ENCODE results near the gene HS6ST1. TPM values are rescaled to one million over a fixed set of nuclear protein-coding genes. Genes with fewer than 3 reads are reported as not detected.

Gene HS6ST1
- total RNA-seq, 1 experiment from 2014 or later = 21.5 TPM

- peak overlapping the region; percentile 76 for H3K4me2 ChIP-seq (ENCODE audit: low read length)
- peaks cover 27% of the 10 kb centered on the region for H3K4me1 ChIP-seq (ENCODE audit: insufficient read depth, low read length)
- peak overlapping the region; percentile 96 for H3K27ac ChIP-seq (ENCODE audit: low read length)
- DNase-seq = peak; percentile 86
- H3K27me3 ChIP-seq (ENCODE audit: low read length) = no peaks in the 10 kb centered on the region
- H3K9me3 ChIP-seq (ENCODE audit: low read length) = no peaks in the 10 kb centered on the region
- no peaks in the 10 kb centered on the region for H3K36me3 ChIP-seq (ENCODE audit: low read depth, low read length)
- H3K9me2 ChIP-seq (replicated peaks; ENCODE audit: low read length) = no peaks in the 10 kb centered on the region
- peak overlapping the region; percentile 30 for H3K4me3 ChIP-seq (ENCODE audit: low read length)
- peak overlapping the region; percentile 84 for H3K9ac ChIP-seq (ENCODE audit: low read length)
- no peaks in the 10 kb centered on the region for H3F3A ChIP-seq (ENCODE audit: low read length, unreplicated experiment)
- peak; percentile 65 for ATAC-seq
- ChIA-PET CTCF (interaction anchor here (0.6 to 0.7 kb wide), 2 partner anchors 70 to 135 kb away, joined by 3 read pairs; no protein-coding TSS in a partner anchor), POLR2A (ENCODE audit: unreplicated experiment) (no interaction called here)
- no peak overlapping the region for H2AFZ ChIP-seq (ENCODE audit: low read length)
- no TSS peak for BruUV-seq (replicated peaks)
- intact Hi-C loops (cut with micrococcal nuclease) = loop anchor here (5.0 to 10.0 kb wide), 3 partner anchors 72 to 242 kb away; no protein-coding TSS in a partner anchor
- H3K79me2 ChIP-seq (ENCODE audit: low read length) = peaks cover 42% of the 10 kb centered on the region
- TF ChIP-seq EZH2phosphoT487 (IDR thresholded peaks at IDR 0.05; ENCODE audit: borderline replicate concordance, low read length) (no peak), EZH2 (IDR thresholded peaks at IDR 0.05; ENCODE audit: low read length, unreplicated experiment) (no peak)
- TF ChIP-seq, protein P1, sequence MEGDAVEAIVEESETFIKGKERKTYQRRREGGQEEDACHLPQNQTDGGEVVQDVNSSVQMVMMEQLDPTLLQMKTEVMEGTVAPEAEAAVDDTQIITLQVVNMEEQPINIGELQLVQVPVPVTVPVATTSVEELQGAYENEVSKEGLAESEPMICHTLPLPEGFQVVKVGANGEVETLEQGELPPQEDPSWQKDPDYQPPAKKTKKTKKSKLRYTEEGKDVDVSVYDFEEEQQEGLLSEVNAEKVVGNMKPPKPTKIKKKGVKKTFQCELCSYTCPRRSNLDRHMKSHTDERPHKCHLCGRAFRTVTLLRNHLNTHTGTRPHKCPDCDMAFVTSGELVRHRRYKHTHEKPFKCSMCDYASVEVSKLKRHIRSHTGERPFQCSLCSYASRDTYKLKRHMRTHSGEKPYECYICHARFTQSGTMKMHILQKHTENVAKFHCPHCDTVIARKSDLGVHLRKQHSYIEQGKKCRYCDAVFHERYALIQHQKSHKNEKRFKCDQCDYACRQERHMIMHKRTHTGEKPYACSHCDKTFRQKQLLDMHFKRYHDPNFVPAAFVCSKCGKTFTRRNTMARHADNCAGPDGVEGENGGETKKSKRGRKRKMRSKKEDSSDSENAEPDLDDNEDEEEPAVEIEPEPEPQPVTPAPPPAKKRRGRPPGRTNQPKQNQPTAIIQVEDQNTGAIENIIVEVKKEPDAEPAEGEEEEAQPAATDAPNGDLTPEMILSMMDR (conservative IDR thresholded peaks at IDR 0.05; ENCODE audit: low read depth, low read length) = peak; percentile 49
- H4K20me1 ChIP-seq (ENCODE audit: low read length) = no peaks in the 10 kb centered on the region; the same call in 1 of the 2 replicates
Measured at GRCh38 chr2:128306081-128306930, 12.4 kb downstream of the HS6ST1 start.

- ATAC-seq (peak; percentile 11), DNase-seq (peak; percentile 15)
- Histone ChIP-seq H3K4me3 (ENCODE audit: low read length) (peak overlapping the region; percentile 30), H3K9me2 (replicated peaks; ENCODE audit: low read length) (no peaks in the 10 kb centered on the region), H3K9ac (ENCODE audit: low read length) (peak overlapping the region; percentile 84), H3K9me3 (ENCODE audit: low read length) (no peaks in the 10 kb centered on the region), H3K36me3 (ENCODE audit: low read depth, low read length) (no peaks in the 10 kb centered on the region), H3K79me2 (ENCODE audit: low read length) (peaks cover 36% of the 10 kb centered on the region), H3F3A (ENCODE audit: low read length, unreplicated experiment) (no peaks in the 10 kb centered on the region), H3K27me3 (ENCODE audit: low read length) (no peaks in the 10 kb centered on the region), H4K20me1 (ENCODE audit: low read length) (no peaks in the 10 kb centered on the region; the same call in 1 of the 2 replicates), H3K4me1 (ENCODE audit: insufficient read depth, low read length) (peaks cover 27% of the 10 kb centered on the region), H3K4me2 (ENCODE audit: low read length) (peak overlapping the region; percentile 76), H2AFZ (ENCODE audit: low read length) (no peak overlapping the region), H3K27ac (ENCODE audit: low read length) (peak overlapping the region; percentile 96)
- no TSS peak for BruUV-seq (replicated peaks)
- intact Hi-C loops (cut with micrococcal nuclease) = loop anchor here (5.0 to 10.0 kb wide), 3 partner anchors 71 to 241 kb away; no protein-coding TSS in a partner anchor
- POLR2A ChIA-PET (ENCODE audit: unreplicated experiment) = no interaction called here
- CTCF ChIA-PET = interaction anchor here (0.6 kb wide), 1 partner anchor 69 kb away, joined by 3 read pairs; no protein-coding TSS in a partner anchor
- TF ChIP-seq EZH2phosphoT487 (IDR thresholded peaks at IDR 0.05; ENCODE audit: borderline replicate concordance, low read length) = no peak
- TF ChIP-seq EZH2 (IDR thresholded peaks at IDR 0.05; ENCODE audit: low read length, unreplicated experiment) = no peak
- TF ChIP-seq, protein P1 (conservative IDR thresholded peaks at IDR 0.05; ENCODE audit: low read depth, low read length) = no peak
Measured at GRCh38 chr2:128305555-128306080, 13.1 kb downstream of the HS6ST1 start.

Measured in PC-3 (cell line).